Inflammatory macrophage (primary cell): ENCODE results near the gene LHX4.
A peak's percentile ranks its signal among the peaks of the same experiment; 100 is the strongest.
"Not testable (repeated sequence)": the region's sequence is repeated elsewhere in the genome, so short reads cannot be mapped to it uniquely, and the experiment has no call there.

Source experiments
- DNase-seq, 2 donors: peaks; one replicate each; pipeline ENCODE4 v3.0.0-alpha.2; 2020 to 2022

The LHX4 gene

DNA sequence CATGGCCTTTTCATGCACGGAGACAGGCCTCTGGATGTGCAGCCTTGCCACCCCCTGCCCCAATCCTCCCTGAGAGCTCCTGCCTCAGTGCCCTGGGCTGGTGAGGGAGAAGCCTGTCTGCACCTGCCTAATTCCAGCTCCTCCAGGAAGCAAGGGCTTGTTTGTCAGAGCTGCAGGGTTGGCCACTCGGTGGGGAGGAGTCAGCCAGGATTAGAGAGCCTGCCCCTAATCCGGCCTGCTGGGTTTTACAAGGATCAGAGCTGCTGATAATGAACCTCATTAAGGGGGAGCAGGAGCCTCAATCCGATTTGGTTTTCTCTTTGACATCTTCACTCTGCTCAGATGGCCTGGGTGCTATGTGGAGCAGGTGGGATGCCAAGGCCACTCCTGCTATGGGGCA lies 31.9 kb upstream of the LHX4 start:
- no peak for DNase-seq

DNA sequence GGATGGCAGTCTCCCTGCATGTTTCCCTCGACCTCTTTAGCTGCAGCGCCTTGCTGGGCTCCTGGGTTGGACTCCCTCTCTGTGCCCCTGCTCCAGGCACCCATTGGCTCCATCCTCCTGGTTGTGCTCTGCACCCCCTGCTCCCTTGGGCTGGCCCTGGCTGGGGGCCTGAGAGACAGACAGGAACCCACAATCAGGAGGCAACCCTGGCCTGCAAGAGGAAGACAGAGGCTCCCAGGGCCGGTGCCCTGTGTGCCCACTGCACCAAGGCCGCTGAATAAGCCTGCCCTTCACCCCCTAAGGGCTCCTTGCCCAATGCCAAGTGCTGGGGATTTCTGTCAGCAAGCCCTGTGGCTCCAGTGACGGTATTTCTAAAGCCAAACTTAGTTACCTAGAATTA lies 31.5 kb upstream of the LHX4 start:
- no peak for DNase-seq

DNA sequence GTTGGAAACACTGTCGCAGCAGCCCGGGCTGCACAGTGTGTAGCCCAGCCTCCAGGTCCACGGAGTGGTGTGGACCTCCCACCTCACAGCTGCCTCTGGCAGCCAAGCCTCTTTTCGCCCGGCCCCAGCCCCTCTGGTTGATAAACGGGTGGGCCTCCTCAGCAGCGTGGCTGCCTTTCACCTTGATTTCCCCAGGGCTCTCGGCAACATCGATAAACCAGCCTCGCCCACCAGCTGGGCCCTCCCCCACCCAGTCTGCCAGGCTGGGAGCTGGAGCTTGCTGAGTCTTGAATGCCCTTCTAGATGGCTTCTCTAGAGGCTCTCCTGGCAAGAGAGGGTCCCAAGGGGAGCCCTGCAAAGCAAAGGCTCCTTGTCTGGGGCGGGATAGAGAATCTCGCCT lies 31.0 kb upstream of the LHX4 start:
- no peak for DNase-seq

DNA sequence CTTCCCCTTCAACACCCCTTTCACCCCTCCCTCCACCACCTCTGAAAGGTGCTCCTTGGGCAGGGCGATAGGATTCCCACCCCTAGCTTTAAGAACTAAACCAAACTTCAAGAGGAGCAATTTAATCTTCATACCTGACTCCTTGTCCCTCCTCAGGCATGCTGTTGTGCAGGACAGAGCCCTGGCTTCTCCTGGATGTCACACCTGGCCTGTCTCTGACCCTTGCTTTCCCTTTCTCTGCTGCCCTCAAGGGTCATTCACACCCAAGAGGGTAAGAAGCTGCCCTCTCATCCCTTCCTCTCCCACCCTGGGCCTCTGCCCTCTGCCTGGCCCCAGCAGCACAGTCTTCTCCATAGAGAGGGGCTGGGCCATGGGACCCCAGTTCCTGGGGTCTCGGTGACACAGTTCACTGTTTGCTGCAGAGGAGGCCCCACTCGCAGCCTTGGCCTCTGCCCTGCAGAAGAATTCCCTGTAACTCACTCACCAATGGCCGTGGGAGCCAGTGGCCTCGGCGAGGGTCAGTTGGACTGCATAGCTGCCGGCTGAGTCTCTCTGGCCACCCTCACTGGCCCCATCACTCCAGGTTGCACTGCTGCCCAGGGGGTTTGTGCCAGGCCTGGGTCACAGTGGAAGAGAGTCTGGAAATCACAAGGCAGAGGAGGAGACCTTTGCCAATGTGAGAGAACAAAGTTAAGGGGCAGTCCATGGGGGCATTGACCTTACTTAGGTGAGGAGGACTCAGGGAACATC lies 28.4 kb upstream of the LHX4 start:
- DNase-seq: no peak

DNA sequence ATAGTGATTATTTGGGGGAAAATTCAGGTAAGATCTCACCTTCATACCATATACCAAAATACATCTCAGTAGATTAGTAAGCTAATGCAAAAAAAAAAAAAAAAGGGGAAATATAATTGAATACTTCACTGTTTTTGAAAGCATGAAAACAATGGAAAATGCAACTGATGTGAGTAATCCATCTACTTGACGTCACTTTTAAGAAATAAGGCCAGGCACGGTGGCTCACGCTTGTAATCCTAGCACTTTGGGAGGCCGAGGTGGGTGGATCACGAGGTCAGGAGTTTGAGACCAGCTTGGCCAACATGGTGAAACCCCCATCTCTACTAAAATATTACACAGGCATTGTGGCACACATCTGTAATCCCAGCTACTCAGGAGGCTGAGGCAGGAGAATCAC lies 27.5 kb upstream of the LHX4 start:
- DNase-seq: not testable (repeated sequence)

DNA sequence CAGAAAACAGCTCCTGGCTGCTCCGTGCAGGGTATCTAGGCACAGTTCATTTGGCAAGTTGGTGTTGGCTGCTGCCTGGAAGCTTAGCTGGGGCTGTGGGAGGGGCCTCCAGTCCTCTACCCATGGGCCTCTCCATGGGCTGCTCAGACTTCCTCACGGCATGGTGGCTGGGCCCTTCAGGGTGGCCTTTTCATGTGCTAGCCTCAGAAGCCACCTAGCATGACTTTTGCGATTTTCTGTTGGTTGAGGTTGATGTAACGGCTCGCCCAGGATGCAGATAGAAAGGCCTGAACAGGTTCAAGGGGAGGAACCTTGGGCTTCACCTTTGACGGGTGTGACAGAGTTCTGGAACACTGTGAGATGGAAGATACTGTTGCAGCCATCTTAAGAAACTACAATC lies 25.8 kb upstream of the LHX4 start:
- DNase-seq: no peak

DNA sequence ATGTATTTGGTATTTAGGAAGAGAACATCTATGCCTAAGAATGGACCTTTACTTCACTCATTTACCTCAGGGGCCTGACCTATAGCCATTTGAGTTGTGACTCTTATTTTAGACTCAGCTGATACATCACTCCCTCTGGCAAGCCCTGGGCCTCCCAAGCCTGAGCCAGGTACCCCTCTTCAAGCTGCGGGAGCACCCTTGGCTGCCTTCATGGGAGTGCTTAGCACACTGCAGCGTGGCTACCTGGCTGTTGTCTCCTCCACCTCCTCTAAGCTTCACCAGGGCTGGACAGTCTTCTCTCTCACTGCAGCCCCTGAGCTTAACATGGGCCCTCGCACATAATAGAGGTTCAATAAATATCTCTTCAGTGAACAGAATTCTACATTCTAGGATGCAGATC lies 23.5 kb upstream of the LHX4 start:
- DNase-seq: no peak

DNA sequence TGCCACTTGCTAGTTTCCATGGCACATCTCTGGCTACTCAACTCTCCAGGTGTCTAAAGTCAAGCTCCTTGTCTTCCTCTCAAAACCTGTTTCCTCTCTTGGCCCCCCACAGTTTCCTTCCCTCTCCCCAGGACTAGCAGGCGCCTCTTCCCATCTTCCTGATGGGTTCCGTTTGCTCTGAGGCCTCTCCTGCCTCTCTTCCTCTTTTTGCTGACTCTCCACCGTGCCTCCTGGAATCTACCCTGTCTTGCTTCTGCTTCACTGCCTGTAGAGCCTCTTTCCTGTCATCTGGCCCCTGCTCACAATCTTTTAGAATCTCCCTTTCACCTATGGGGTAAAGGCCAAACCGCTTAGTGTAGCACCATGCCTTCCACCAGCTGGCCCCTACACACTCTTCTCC lies 21.8 kb upstream of the LHX4 start:
- DNase-seq: peak; percentile 34 to 42

DNA sequence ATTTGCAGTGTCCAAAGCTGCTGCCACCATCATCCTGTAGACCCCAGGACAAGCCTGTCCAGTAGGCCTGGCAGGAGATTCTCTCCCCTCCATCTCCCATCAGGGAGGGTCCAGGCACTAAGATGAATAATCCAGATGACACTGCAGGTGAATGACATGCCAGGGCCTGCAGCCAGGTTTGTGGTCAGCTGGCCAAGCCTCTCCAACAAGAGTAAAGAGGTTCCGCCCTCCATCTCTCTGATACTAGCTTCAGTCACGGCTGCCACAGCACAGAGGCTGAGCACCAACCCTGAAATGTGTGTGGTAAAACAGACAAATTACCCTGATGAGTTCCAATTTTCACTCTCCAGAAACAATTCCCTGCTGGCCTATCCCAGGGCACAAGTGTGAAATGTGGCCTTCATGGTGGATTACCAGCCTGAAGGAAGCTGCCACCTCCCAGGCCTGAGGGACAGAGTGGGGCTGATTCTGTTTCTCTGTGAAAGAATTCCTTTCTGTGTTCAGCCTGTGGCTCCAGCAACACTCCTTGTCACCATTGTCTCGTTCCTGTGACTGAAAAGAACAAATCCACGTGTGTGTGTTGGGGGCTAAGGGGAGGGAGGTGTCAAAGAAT lies 19.9 kb upstream of the LHX4 start:
- no peak for DNase-seq

DNA sequence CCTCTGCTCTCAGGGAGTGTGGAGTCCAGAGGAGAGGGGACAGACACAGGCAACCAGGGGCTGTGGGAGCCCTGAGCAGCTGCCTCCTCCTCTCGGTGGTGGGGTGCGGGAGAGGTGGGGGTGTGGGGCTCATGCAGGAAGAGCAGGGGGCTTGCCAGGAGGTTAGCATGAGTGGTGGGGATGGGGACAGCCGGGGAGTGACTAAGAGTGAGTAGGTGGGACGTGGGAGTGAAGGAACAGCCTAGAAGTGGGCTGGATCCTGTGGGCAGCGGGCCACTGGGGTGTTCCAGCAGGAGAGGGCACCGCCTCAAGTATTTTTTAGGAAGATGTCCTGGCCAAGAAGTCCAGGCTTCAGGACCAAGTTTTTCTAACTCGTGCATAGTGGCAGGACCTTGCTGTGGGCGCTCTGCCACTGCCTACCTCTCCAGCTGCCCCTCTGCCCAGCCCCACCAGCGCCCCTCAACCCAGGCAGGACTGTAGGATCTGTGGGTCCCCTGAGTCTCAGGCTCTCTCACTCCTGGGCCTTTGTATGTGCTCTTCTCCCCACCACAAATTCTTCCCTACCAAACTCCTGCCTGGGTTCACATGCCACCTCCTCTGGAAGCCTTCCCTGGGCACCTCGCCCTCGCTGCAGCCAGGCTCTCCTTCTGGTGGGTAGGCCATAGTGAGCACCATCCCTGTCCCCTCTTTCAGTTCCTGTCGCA lies 18.8 kb upstream of the LHX4 start:
- DNase-seq: no peak

DNA sequence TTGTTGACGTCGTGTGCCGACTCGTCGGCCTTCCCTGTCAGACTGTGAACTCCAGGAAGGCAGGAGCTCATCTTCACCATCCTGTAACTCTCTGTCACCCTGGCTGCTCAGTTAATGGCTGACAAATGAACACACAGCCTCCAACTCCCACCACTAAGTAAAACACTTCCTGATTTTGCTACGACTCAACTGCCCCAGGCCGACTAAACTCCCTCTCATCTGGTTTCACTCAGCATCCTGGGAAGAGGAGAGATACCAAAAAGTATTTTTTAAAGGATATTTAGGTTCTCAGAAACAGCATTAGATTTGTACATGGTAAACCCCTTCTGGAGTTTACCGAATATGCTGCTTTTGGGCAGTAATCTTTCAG lies 18.2 kb upstream of the LHX4 start:
- DNase-seq: peak in 1 of 2 donors; percentile 24

DNA sequence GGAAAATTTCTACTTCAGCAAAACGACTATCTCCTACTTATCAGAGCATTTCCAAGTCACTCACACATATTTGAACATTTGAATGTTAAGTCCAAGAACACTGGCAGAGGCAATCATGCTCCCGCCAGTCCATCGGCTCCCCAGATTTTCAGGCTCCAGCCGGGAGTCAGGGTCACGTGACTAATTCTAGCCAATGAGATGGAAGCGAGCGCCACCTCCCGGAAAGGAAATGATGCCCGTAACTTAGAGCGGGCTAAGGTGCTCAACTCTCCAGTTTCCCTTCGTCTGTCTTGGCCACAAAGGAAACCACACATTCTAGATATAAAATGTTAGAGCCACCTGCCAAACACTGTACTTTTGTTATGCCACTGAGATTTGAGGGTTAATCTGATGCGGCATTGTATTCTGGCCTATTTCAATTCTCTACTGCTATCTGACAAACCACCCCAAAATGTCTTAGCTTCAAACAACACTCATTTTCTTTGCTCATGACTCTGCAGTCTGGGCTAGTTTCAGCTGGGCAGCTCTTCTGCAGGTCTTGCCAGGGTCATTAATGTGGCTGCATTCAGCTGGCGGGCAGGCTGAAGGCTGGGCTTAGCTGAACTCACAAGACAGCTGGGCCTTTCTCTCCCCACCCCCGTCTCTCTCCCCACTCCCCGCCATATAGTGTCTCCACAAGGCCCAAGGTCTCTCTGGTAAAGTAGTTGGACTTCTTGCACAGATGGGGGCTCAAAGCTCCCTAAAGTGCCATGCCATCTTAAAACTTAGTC lies 16.5 kb upstream of the LHX4 start:
- peak in 1 of 2 donors; percentile 8 for DNase-seq

DNA sequence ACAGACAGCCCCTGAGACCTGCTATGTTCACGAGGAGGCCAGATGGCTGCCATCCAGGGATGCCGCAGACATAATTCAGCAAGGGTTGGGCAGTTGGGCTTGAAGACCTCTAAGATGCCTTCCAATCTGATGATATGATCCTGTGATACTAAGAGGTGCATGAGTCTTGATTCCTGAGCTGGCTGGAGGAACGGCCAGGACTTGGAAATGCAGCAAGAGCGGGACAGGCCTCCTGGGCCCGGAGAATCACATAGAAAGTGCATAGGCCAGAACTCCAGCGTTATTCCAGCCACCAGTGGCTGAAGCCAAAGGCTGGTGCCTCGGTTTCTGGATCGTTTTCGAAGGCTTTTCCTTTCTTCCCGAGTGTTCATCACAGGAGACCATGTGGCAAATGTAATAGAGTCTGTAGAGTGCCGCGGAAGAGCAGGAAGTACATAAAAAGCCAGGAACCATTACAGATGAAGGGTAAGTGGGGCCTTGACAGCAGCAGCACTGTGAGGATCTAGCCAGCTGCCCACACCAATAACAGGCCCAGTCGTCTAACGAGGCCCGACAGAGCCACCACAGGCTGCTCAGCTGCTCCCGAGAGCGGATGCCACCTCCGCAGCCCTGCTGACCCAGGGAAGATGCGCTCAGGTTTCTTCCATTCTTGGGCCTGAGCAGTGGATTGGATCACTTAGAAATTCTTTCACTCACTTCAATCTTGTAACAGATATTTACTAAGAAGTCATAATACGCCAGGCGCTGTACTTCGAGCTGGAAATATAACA lies 14.0 kb upstream of the LHX4 start:
- no peak for DNase-seq

DNA sequence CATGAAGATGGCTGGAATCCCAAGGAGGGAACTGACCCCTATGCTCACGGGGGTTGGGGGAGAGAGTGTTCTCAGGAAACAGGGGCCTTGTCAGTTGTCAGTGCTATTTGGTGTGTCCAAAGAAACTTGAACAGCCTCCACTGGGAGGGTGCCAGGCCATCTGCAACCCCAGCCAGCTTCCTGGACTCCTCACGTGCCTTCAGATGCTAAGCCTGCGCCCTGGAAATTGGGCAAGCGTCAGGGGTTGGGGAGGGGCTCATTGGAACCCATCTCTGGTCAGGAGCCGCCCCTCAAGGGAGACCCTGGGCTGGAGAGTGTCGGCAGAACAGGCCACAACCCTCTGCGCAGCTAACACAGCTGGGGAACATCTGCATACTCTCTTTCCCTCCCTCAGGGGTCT lies 13.1 kb upstream of the LHX4 start:
- DNase-seq: no peak

DNA sequence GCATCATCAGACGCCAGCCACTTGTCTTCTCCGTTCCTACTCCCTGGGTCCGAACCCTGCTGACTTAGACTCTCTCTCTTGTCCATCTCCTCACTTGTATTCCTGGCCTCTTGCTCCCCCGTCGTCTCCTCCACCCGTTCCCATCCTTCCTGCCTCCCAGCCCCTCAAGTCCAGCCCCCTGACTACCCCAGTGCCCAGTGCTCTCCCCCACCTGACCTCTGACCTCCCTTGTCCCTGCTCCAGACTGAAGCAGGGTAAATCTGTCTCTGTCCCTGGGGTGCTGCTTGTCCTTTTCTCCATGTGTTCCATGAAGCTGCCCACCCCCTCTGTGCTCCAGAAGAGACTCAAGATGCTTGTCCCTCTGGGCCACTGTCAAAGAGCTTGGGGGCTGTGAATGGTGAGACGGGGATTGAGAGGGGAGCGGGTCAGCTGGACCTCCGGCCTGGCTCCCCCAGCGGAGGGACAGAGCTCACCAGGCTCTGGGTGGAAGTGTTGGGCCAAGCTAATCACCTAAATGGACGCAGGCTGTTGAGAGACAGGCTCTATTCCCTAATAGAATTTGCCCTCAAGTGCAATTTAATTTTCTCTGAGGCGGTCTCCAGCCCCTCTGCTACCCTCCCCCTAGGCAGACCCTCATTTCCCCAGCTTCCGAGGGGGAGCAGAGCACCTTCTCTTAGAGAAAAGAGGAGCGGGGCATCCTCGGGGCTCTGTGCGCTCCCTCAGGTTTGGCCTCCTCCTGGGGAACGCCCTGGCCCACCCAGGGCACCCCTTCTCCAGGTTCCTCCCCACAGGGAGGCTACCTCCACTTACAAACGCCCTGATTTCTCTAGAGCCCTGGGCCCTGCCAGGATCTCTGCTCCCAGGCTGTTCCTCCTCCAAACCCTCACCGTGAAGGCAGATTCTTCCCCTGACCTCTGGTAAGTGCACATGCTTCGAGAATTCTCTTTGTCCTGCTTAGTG lies 11.0 kb upstream of the LHX4 start:
- DNase-seq: no peak

DNA sequence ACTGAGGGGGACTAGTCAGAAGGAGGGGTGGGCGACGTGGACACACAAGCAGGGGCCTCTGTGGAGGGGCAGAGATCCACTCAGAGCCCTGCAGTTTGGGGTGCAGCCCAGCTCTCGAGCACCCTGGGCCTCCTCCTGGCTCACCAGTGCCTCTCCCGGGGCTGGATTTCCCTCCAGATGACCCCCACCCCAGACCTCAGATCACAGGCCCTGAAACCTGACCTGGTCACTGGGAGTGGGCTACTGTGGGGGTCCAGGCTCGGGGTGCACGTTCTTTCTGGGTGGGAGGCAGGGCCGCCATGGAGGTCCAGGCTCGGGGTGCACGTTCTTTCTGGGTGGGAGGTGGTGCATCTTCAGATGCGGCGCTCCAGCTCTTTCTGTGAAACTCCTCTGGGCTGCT lies 10.3 kb upstream of the LHX4 start:
- no peak for DNase-seq

DNA sequence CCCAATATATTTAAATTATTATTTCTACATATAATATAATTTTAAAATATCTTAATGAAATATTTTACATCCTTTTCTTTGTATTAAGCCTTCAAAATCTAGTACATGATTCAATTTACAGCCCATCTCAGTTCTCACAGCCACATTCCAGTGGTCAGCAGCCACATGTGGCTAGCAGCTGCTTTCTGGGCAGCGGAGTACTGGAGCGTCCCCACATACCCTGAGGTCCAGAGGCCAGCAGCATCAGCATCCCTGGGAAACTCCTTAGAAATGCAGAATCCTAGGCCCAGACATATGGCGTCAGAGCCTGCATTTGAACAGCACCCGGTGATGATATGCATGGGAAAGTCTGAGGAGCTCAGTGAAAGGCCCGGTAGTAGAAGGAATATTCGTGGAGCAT lies 8.6 kb upstream of the LHX4 start:
- no peak for DNase-seq

DNA sequence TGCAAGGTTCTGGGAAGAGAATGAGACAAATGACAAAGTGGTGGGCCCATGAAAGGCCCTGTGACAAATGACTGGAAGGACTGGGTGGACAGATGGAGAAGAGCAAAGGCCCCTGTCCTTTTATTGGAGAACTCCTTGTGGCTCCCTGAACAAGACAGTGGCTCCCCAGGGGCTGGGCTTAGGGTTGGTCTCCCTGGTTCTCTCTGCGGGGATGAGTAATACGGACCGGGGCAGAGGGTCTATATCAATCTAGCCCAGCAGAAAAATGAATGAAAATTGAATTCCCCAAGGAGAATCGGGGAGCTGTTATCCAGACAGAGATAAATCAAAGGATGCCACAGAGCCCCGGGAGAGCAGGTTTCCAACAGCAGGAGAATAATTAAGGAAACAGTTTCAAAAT lies 5.2 kb upstream of the LHX4 start:
- no peak for DNase-seq

DNA sequence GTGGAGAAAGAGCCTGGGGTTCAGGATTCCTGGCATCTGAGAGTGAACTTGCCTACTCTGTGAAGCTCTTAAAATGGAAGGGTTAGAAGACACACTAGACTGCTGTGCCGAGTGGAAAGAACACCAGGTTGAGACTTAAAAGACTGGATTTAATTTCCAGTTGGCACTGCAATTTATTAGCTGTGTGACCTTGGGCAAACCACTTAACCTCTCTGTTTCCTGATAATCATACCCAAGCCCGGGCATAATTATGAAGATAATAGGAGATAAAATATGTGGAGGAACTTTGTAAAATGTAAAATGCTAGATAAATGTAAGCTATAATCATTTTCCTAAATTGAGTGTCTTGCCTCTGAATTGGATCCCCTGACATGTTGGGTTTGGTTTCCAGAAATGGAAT lies 4.7 kb upstream of the LHX4 start:
- no peak for DNase-seq

DNA sequence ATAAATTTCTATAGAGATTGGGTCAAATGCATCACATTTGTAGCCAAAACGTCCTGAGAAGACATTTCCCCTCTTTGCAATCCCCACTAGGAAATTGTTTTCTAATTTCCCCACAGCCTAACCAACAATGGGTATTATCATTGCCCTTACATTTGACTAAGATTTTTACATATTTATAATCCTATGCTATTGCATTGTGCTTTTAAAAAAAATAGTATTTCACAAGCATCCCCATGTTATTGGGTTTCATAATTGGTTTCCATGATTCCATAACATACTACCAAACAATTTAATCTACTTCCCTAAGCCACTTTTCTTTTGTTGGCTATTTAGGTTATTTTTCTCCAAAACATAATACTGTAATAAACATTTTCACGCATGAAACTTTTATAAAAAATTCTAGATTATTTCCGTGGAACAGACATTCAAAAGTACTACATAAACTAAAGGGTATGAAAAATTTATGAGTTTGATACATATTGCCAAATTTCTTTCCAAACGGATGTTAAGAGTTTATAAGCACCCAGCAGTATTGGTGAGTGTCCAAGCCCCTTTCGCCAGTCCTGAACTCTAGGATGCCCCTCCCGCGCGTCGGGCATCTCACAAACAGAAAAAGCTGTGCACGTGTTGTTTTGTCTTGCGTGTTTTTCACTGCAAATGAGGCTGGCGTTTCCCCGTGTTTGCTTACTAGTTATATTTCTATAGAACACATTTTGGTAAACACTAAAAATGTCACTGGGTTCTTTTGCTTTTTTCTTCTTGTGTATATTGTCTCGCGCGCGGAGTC lies 2.0 kb upstream of the LHX4 start:
- DNase-seq: peak in 1 of 2 donors; percentile 60
